22Rv1 (cell line): ENCODE measurements around the gene TMEM59L.

ENCODE experiments used
- H3K27ac ChIP-seq: fragments of 450-650 bp; 2 replicates; pipeline ENCODE4 v1.5.1; 2017
- CTCF ChIP-seq: fragments of 450-650 bp; IDR thresholded peaks from 2 replicates; pipeline ENCODE4 v1.5.1; 2017; ENCODE audit warnings: mild to moderate bottlenecking
- ZFX ChIP-seq: fragments of 450-650 bp; IDR thresholded peaks from 2 replicates; pipeline ENCODE4 v1.6.1; 2017; ENCODE audit warnings: antibody characterized with exemption, borderline replicate concordance

The TMEM59L gene

GRCh38 chr19:18653853-18654252 is 41.2 kb downstream of the TMEM59L start:
- no peak overlapping the region for H3K27ac ChIP-seq
- TF ChIP-seq CTCF (no peak), ZFX (no peak)

- H3K27ac ChIP-seq = no peak overlapping the region
- TF ChIP-seq CTCF = no peak
- TF ChIP-seq ZFX = no peak
Observed at GRCh38 chr19:18654469-18654868, 41.8 kb downstream of the TMEM59L start.

- no peak for TF ChIP-seq CTCF
- no peak for TF ChIP-seq ZFX
- no peak overlapping the region for H3K27ac ChIP-seq
Observed at GRCh38 chr19:18655173-18655844, 42.6 kb downstream of the TMEM59L start.

- H3K27ac ChIP-seq = no peak overlapping the region
- TF ChIP-seq CTCF (no peak), ZFX (no peak)
Observed at GRCh38 chr19:18656337-18657086, 43.8 kb downstream of the TMEM59L start.

- TF ChIP-seq CTCF = no peak
- no peak for TF ChIP-seq ZFX
- H3K27ac ChIP-seq = no peak overlapping the region
Observed at GRCh38 chr19:18657590-18658365, 45.1 kb downstream of the TMEM59L start.

GRCh38 chr19:18658366-18658855 is 45.7 kb downstream of the TMEM59L start:
- H3K27ac ChIP-seq = no peak overlapping the region
- TF ChIP-seq CTCF = no peak
- no peak for TF ChIP-seq ZFX
